Activated T-cell treated with anti-CD3 and anti-CD28 coated beads, Interleukin-2, amount 50 U/mL, for 48 hours (primary cell): ENCODE measurements around the gene DEFB113.
"Not testable (repeated sequence)": the region's sequence is repeated elsewhere in the genome, so short reads cannot be mapped to it uniquely, and the experiment has no call there.

Experiments used
- DNase-seq, 2 experiments: peaks; one replicate each; pipeline ENCODE4 v3.0.0-alpha.2; 2020

Gene DEFB113, protein sequence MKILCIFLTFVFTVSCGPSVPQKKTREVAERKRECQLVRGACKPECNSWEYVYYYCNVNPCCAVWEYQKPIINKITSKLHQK

DNA sequence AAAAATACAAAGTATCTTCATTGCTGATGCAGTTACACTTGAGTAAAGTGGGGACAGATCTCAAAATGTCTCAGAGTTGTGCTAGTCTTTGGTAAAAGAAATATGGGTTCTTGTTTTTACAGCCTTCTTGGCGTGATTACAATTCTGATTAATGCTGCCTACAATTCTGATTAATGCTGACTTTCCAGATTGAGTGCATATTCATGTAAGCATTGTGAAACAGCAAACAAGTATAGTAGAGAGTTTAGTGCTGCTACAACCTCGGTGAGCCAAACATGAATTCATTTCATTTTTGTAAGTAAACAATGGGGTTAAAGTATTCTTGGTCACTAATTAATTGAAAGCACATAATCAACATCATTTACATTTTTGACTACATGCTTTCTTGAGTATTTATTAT lies at the start of gene DEFB113:
Gene DEFB113, minus strand, starts transcription at position 21 of the 400 bp plus-strand sequence. Its CDS starts 0 bp downstream, at position 21.
- no peak for DNase-seq

DNA sequence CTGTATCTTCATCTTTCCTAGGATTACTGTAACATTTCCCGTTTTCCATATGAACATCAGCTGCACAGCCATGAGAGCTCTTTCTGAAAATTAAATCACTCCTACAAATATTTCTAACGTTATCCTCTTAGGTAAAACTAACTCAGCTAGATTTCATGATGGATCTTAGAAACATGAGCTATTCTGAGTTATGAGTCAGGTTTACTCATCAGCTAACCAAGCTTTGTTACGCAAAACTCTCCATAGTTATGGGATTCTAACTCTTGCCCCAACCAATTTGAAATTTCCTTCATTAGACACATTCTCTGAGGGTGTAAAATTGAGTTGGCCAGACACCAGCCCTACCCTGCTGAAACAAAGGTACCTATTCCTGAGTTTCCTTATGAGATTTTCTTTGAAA lies 38.4 kb upstream of the DEFB113 start:
- no peak for DNase-seq

DNA sequence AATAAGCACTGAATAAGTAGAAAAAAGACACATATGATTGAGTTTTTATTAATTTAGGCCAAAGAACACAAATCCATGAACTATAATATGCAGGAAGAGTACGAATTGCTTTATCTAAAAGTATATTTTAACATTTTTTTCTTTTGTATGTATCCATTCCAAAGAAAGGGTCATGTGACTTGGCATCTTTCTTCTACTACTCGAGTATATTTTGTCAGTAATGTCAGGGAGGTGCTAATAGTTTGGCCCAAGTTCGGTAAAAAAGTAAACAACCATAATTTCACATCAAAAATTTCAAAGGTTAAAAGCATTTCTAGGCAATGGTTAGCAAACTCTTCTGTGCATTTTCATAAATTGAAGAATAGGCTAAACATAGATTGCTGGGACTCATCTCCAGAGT lies 33.7 kb upstream of the DEFB113 start:
- no peak for DNase-seq

DNA sequence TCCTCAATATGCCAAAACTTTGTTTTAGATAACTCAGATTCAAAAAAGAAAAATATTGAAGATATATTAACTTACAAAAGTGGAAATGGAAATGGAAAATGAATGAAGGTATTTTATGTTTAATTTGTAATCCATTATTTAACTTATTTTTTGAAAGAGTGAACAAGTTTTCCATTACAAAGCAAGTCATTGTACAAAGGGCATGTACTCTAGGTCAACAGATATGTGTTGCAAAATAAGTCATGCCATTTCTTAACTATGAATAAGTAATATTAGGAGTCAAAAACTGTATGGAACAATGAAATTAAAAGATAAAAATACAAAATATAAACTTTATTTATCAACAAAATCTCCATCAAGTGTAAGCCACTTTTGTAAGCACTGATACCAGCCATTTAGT lies 25.9 kb upstream of the DEFB113 start:
- DNase-seq, result no peak

DNA sequence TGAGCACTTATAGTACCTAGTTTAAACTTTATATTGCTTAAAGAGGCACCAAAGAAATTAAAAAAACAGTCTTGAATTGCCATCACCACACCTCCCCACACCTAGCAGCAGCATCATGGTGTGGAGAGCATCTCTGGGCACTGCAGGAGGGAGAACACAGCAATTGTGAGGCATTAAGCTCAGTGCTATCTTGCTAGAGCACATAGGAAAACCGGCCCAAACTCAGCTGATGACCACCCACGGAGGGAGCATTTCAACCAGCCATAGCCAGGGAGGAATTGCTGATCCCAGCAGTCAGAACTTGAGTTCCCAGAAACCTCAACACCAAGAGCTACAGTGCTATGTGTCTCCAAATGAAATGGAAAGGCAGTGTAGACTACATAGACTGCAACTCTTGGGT lies 19.5 kb upstream of the DEFB113 start:
- no peak for DNase-seq

DNA sequence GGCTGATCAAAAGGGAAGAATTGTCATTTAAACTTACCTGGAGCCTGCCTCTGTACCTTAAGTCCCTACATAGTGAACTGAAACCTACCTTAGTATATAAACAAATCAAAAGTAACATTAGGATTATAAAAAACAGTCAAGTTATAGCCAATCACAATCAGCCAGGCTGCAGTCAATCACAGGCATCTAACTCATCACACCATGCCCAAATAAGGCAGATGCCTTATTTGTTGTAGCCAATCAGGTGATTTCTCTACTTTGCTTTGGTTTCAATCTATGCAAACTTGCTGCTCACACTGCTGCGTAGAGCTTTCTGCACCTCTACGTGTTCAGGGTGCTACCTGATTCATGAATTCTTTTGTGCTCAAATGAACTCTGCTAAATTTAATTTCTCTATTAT lies 18.3 kb upstream of the DEFB113 start:
- no peak for DNase-seq

DNA sequence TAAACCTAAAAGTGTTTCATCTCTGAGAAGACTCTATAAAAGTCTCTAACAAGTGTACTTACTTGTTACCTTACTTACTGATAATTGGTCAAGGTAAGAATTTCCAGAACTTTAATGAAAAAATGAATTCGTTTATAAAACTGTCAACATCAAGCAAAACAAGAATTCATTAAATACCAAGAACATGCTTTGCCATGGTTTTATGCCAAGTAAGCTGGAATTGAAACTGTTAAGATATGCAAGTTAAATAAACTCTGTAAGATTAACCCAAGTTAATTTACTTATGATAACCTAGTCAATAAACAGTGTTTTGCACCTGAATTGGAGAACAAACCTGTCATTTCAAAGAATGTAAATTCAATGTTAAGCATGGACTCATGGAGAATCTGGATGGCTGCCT lies 17.1 kb upstream of the DEFB113 start:
- no peak for DNase-seq

DNA sequence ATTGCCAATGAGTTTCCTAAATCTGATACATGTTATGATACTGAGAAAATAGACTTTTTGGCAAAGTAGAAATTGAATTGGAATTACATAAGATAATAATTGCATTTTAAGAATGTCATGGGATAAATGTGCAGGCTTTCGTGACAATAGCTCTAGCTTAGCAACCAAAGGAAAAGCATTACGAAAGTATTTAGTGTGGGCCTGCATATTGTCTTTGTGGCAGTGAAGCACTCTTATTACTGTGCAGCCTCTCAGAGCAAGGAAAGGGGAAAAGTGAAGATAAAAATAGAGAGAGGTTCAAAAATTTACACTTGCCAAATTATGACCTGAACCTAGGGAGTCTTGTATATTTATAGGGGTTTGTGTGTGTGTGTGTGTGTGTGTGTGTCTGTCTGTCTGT lies 12.6 kb upstream of the DEFB113 start:
- no peak for DNase-seq

DNA sequence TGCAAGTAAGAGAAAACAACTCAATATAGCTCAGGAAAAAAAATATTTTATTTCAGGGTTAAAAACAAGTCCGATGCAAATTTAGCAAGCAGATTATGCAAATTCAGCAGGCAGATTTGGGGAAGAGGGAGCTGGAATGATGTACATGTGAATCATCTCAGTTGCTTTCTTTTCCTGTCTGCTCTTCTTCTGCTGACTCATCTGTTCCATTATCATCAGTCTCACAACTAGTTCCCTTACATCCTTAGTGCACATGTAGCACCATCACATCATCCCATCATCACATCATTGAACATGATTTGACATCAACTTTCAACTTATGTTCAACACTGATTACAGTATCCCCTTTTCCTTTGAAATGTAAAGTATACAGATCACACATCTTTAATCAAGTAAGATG lies 11.5 kb upstream of the DEFB113 start:
- no peak for DNase-seq

DNA sequence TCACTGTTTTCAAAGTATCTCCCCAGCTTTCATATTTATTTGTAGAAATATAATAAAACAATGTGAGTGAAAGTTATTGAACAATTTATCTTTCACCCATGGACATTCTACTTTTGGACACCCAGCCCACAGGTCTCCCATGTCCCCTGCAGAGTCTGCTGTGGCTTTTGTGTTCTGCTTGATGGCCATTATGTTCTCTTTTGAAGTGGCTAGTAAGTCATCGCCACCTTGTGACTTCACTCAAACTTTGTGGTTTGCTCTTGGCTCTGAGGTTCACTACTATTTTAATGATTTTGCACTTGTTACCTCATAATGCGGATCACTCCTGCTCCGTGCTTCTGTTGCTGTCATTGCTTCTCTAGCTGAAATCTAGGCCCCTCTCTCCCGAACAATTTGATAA lies 10.2 kb upstream of the DEFB113 start:
- DNase-seq, result no peak

DNA sequence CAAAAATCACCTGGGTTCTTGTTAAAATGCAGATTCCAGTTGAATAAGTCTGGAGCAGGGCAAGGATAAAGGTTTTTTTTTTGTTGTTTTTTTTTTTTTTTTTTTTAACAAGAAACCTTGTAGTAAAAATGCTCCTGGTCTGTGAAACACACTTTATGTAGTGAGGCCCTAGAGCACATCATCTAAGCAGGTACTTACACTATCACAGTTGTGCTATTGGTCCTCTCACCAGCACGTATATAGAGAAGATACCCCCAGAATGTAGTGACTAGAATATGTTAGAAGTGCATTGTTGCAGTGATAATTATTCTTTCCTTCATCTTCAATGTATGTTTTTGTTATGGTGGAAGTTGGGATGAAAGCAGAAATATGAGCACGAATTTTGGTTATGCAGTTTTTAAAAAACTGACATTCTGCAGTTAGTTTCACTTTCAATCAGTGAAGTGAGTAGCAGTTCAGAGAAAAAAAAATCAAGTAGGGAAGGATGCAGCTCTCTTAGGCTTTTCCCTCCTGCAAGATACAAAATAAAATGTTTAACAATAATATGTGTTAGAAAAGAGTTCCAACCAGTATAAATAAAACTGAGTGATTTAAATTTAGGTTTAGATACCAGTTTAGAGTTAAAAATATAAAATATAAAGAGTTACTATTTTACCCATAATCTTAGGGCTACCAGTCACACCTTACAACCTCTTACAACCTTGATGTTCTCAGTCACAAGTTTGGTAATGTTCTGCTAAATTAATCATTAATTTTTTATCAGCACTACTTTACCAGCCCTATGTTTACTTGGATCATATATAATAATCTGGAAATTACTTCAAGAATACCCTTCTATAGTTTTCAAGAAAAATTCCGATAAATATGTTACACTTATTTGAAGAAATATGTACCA lies 9.2 kb upstream of the DEFB113 start:
- DNase-seq, result no peak

DNA sequence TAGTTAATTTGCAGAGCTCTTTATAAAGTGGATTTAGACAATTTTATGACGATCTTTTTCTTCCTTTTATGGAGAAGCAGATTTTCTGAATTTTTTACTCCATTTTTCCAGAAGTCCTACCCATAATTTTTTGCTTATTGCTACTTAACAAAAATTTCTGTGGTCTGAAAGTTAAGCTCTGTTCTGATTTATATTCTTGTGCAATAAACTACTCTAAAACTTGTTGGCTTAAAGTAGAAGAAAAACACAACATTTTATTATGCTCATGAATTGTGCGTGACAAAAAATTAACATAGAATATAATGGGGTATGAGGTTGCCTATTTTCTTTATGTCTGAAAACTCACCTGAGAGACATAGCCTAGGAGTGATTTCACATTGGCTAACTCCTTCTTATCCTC lies 2.6 kb downstream of the DEFB113 start:
- DNase-seq, result no peak

DNA sequence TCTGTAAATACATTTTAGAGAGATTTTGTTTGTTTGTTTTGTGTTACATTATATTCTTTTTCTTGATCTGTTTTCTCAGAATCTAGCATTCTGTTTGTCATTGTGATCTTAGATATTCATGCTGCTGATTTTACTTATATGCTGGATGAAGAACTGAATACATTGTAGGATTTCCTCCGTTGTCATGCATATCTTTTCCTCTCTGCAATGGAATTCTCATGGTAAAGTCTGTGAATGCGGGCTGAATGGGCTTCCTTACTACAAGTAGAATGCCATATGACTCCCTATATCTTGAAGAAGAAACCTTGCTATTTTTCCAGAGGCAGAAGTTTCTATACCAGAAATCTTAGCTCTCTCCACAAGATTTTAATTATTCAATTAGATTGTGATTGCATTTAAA lies 3.1 kb downstream of the DEFB113 start:
- no peak for DNase-seq

DNA sequence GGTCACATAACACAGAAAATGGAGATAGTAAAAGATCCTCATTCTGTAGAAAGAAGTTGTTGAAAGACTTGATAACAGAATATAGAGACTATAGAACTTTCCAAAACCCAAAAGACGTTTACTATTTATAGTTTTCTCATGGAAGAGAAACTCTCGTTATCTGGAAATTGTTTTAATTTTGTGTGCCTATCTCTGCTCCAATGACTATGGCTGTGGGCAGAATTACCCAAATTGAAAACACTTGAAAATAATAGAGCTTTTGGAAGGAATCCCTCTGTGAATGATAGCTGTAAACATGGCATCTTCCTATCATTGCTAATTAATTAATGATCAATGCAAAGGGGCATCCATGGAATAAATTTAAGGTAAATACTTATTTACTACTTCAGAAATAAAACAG lies 5.4 kb downstream of the DEFB113 start, which contains the start of gene DEFB114:
Gene DEFB114, minus strand, starts transcription at position 101 of the 400 bp plus-strand sequence. Its CDS starts 59 bp downstream, at position 42.
- DNase-seq, result no peak

DNA sequence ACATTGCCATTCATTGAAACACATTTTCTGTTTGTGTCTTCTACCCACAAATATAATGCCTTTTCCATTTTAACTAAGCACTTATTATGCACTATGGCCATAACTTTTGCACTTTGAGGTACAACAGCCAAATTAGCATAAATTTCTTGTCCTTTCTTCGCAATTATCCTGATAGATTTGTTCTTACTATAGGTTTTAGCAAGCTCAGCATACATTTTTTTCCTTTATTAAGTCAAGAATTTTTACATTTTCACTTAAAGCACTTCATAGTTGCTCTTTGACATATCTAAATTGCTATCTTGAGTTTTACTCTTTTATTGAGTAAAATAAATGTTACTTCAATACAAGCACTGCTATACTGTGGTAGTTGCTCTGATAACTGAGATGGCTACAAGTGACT lies 11.2 kb downstream of the DEFB113 start:
- DNase-seq, result no peak

DNA sequence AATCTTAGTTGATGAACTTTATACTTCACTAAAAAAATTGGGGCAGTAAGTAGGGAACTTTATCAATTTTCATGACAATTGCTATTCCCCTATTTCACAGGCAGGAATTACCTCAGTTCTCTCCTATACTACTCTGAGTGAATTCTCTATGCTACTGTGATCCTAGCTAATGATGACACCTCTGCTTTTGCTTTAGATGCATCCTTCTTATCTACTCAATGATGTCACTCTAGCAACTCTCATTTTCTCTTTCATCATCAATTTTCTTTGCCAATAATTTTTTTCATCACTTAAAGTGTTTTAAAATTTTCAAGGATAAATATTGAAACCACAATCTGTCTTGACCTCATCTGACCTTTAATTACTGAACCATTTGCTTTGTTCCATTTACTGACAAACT lies 13.6 kb downstream of the DEFB113 start:
- DNase-seq, result no peak

DNA sequence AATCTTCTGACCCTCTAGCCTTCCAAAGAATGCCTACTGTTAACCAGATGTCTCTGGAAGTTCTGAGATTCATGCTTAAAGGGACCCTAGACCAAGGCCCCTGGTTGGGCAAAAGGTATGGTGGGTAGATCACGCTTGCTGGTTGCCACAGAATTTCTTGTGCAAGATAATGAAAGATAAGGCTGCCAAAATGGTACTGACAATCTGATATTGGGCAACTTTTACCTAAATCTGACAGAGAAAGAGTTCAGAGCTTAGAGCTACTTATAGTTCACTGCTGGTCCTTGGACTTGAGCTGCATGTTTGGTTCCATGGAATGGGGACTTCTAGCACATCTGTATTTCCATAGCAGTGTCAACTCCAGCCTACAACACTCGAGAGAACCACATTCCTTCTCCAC lies 17.5 kb downstream of the DEFB113 start:
- no peak for DNase-seq

DNA sequence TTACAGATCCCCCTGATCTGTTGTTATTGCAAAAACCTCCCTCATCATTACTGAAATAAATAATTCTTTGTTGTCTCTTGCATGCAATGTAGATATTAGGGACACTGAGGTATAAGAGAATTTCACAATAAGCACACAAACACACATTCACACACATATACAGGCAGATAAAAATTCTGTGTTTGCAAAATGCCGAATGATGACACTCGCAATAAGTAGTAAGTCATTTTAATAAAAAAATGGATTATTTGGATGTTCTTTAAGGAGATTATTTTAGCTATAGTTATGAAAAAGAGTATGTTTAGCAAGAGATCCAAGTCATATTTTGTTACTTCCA lies 19.0 kb downstream of the DEFB113 start:
- DNase-seq, result no peak

DNA sequence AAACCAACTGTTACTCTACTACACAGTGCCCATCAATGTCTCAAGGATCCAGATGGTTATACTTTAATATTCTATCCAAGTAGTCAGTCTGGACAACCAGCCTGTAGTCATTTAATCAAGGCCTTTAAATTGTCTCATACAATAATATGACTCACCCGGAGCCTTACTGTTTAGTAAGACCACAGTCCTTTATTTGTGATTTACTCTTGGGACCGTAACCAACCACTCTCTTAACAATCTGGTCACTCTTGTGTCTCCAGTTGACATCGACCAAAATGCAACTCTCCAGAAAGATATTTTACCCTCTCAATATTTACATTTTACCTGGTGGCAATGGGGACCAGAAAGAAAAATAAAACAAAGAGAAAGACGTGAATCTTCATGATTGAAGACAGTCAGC lies 20.4 kb downstream of the DEFB113 start:
- no peak for DNase-seq

DNA sequence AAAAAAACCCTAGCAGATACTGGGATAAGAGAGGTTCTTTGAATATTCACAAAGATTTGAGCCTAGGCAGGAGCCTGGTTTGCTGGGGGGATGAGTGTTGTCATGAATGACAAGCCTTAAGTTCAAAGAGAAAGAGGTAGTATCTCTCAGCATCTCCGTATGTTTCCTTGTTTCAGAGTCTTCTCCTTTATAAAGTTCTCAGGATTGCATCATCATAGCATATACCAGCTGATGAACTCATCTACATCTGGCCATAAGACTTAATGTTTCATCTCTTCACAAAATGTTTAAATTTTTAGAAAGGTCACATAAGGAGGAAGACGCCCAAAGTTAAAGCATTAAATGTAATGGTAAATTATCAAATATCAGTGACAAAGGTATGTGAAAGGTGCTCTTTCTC lies 22.6 kb downstream of the DEFB113 start:
- no peak for DNase-seq

DNA sequence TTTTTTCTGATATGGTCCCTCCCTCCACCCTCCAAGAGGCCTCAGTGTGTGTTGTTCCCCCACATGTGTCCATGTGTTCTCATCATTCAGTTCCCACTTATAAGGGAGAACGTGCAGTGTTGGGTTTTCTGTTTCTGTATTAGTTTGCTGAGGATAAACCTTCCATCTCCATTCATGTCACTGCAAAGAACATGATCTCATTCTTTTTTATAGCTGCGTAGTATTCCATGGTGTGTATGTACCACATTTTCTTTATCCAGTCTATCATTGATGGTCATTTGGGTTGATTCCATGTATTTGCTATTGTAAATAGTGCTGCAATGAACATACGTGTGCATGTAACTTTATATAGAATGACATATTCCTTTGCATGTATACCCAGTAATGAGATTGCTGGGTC lies 25.4 kb downstream of the DEFB113 start:
- not testable (repeated sequence) for DNase-seq

DNA sequence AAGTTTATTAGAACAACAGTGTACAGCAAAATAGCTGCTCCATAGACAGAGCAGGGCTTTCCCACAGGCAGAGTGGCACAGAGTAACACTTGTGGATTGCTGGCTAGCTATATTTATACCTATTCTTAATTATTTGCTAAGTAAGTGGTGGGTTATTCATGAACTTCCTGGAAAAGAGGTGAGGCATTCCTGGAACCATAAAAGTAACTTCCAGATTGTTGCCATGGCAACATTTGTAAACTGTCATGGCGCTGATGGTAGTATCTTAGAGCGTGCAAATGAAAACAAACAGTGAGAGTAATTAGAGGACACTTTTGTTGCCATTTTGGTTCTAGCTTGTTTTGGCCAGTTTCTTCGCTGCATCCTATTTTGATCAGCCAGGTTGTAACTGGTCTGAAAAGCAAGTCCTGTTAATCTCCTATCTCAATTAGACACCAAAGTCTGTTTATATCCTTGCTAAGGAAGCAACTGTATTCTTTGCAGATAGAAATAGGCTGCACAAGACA lies 29.4 kb downstream of the DEFB113 start:
- DNase-seq, result no peak

DNA sequence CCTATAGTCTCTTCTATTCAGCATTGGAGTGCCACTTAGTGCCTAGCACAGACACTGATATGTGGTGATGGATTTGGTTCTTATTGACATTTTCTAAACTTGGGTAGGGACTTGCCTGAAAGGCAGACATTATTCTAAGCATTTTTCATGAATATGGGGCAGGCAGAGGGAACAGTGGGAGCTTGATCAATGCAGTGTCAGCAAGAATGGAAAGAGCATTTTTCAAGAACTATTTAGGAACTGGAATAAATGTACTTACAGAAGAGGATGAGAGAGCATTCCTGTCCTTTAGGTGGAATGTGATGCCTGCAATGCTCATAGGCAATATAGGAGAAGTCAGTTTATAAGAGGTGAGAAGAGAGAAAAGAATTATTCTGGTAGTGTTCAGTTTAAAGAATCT lies 31.6 kb downstream of the DEFB113 start:
- no peak for DNase-seq

DNA sequence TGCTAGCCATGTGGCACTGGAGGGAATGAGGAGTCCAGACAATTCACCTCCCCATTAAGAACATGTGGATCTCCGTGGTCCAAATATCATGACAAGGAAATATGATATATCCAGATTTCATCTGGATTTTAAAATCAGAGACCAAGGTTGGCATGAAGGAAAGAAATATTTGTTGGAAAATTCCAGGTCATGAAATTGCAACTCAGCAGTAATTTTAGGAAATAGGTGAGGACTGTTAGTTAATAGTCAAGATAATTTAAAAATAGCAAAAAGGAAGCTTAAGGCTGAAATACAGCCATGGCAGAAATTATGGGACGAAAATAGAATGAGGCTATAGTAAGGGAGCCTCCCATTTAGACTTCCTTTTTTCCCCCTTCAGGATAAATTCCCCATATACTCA lies 32.4 kb downstream of the DEFB113 start:
- DNase-seq, result no peak

DNA sequence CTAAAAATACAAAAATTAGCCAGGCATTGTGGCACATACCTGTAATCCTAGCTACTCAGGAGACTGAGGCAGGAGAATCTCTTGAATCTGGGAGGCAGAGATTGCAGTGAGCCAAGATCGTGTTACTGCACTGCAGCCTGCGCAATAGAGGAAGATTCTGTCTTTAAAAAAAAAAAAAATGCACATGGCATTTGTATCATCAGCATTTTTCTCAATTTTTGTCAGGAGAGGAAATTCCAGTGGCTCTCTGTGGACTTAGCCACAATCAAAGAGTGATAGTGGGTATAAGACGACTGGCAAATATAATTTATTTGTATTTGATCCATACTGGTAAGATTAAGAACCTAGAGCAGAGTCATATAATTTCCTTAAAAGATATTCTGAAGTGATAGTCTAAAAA lies 34.0 kb downstream of the DEFB113 start:
- DNase-seq, result no peak
